Effector CD8-positive, alpha-beta T cell (primary cell): ENCODE results near the gene CD4.

Experiments
- DNase-seq: peaks from one replicate; lab custom pipeline; 2025; lab: John Stamatoyannopoulos, UW

CD4 gene

DNA sequence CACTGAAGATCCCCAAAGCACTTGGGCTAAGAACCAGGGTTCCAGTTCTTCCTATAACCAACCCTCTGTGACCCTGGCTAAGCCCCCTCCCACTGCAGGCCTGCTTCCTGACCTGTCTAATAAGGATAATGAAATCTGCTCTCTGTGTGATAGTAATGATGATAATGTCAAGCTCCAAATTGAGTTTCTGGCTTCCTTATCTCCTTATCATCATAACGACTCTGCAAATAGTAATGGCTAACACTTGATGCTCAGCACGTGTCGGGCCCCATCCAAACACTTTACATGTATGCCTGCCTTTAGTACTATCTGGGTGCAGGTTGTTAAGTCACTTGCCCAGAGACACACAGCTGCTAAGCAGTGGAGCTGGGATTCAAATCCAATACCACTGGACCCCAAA lies 27.3 kb downstream of the CD4 start:
- no peak for DNase-seq

DNA sequence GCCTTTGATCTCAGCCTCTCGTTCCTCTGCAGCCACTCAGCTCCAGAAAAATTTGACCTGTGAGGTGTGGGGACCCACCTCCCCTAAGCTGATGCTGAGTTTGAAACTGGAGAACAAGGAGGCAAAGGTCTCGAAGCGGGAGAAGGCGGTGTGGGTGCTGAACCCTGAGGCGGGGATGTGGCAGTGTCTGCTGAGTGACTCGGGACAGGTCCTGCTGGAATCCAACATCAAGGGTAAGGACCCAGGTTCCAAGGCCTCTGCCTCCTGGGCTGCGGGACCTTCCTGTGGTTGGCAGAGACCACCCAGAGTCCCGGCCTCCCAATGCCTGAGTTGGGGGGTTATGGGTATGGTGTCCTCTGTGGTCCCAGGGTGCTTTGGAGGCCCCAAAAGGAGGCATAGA lies 27.8 kb downstream of the CD4 start:
- DNase-seq: no peak

- DNase-seq: no peak
Measured at GRCh38 chr12:6817662-6818157, 28.4 kb downstream of the CD4 start.

GRCh38 chr12:6818222-6818621 lies 28.9 kb downstream of the CD4 start:
- DNase-seq: no peak

DNA sequence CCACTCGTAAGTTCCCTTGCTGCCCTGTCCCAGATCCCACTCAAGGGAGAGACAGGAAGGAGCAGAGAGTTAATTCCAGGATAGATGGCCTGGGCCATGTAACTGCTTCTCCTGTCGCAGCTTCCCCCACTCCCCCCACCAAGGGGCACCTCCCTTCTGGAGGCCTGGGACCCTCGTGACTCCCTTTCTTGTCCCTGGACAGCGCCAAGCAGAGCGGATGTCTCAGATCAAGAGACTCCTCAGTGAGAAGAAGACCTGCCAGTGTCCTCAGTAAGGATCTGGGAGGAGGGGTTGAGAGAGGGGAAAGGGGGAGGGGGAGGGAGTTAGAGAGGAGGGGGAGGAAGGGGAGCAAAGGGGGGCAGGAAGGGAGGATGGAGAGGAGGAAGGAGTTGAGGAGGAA lies 29.3 kb downstream of the CD4 start:
- no peak for DNase-seq

DNA sequence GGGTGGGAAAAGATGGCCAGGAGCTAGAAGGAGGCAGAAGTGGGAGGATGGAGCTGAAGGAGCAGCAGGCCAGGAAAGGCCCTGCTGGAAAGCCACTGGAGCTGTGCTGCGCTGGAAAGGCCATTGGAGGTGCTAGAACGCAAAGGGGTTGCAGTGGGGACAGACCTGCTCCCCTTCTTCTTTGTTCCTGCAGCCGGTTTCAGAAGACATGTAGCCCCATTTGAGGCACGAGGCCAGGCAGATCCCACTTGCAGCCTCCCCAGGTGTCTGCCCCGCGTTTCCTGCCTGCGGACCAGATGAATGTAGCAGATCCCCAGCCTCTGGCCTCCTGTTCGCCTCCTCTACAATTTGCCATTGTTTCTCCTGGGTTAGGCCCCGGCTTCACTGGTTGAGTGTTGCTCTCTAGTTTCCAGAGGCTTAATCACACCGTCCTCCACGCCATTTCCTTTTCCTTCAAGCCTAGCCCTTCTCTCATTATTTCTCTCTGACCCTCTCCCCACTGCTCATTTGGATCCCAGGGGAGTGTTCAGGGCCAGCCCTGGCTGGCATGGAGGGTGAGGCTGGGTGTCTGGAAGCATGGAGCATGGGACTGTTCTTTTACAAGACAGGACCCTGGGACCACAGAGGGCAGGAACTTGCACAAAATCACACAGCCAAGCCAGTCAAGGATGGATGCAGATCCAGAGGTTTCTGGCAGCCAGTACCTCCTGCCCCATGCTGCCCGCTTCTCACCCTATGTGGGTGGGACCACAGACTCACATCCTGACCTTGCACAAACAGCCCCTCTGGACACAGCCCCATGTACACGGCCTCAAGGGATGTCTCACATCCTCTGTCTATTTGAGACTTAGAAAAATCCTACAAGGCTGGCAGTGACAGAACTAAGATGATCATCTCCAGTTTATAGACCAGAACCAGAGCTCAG lies 30.0 kb downstream of the CD4 start:
- no peak for DNase-seq

DNA sequence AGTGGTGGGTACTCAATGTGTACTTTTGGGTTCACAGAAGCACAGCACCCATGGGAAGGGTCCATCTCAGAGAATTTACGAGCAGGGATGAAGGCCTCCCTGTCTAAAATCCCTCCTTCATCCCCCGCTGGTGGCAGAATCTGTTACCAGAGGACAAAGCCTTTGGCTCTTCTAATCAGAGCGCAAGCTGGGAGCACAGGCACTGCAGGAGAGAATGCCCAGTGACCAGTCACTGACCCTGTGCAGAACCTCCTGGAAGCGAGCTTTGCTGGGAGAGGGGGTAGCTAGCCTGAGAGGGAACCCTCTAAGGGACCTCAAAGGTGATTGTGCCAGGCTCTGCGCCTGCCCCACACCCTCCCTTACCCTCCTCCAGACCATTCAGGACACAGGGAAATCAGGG lies 30.8 kb downstream of the CD4 start:
- no peak for DNase-seq

DNA sequence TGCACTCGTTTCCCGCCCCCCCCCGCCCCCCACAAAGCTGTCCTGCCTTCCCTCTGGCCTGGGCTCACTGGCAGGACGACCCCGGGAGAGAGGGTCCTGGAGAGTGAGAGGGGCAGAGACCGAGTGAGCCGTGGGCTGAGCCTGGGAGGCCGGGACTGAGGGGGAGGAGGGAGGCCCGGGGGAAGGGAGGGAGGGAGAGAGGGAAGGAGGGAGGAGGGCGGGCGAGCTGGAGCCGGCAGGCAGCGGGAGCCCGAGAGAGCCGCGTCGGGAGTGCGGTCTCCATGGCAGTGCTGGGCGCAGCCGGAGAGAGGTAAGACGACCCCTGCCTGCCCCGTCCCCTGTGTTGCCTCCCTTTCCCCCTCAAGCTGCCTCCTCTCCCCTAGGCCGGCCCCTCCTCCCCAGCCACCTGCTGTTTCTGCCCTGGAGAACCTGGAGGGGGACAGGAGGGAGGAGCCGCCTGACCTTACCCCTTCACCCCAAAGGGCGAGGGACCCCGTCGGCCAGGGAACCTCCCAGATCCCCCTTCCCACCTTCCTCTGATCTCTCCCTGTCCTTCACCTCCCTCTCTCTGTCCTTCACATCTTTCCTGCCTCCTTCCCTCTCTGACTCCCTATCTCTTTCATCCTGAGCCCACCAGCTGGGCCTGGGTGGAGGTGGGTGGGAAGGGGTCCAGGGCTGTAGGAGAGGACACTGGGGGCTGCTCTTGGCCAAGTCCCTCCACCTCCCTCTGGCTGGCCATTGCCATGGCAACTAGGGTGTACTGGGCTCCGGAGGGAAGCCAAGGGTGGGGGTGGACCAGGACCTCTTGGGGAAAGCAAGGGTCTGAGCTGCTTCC lies 32.5 kb downstream of the CD4 start, which contains the start of gene GPR162:
Gene GPR162, plus strand, starts transcription at position 231 of the 835 bp plus-strand sequence. CDS start 2,078 bp downstream, outside the sequence.
- no peak for DNase-seq

GRCh38 chr12:6822426-6823135 lies 33.3 kb downstream of the CD4 start:
- DNase-seq: no peak

DNA sequence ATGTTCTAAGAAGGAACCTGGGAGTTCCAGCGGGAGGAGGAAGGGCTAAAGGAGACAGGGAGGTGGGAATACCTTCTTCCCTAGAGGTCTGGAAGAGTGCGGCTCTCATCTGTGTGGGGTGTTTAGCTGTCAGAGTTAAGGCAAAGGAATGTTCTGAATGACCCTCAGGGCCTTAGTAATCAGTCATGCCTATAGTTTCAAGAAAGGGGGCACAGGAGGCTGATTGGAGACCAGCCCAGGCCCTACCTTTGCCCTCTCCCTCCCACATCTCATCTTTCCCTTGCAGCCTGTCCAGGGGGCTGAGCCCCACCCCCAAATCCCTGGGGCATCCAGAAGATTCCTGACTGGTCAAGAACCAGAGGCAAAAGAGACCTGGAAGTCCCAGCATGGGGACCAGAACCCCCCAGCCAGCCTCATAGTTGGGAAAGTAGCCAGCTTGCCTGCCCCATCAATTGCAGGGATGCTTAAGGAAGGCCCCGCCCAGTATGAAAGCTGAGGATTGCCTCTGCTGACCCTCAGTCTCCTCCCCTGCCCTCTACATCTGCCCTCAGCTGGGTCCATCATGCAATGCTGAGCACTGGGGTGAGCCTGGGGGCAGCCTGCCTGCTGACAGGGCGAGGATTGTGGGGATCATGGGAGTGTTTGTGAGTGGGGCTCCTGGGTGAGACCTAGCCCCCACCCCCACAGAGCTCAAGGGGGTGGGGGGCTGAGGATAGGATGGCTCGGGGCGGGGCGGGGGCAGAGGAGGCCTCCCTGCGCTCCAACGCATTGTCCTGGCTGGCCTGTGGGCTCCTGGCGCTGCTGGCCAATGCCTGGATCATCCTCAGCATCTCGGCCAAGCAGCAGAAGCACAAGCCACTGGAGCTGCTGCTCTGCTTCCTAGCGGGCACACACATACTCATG lies 34.1 kb downstream of the CD4 start:
- no peak for DNase-seq

- no peak for DNase-seq
Measured at GRCh38 chr12:6824085-6824775, 34.9 kb downstream of the CD4 start.

- no peak for DNase-seq
Measured at GRCh38 chr12:6824901-6825381, 35.6 kb downstream of the CD4 start.

GRCh38 chr12:6825398-6826124 lies 36.2 kb downstream of the CD4 start:
- DNase-seq: peak; percentile 69

- DNase-seq: no peak
Measured at GRCh38 chr12:6826125-6826733, 36.9 kb downstream of the CD4 start.

DNA sequence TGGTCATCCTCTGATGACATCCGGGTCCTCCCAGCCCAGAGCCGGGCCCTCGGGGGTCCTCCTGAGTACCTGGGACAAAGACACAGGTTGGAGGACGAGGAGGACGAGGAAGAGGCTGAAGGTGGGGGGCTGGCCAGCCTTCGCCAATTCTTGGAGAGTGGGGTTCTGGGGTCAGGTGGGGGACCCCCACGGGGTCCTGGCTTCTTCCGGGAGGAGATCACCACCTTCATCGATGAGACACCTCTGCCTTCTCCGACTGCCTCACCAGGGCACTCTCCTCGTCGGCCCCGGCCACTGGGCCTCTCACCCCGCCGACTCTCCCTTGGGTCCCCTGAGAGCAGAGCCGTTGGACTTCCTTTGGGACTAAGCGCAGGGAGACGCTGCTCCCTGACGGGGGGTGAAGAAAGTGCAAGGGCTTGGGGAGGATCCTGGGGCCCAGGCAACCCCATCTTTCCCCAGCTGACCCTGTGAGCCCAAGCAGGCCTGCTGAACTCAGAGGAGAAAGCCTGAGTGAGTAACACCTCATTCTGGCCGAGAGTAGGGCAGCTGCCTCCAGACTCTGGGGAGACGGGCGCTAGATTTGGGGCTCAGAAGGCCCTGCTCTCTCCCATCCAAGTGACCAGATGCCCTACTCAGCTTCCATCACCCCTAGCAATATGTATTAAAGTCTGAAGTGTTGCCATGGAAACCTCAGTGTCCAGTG lies 37.6 kb downstream of the CD4 start:
- DNase-seq: no peak

DNA sequence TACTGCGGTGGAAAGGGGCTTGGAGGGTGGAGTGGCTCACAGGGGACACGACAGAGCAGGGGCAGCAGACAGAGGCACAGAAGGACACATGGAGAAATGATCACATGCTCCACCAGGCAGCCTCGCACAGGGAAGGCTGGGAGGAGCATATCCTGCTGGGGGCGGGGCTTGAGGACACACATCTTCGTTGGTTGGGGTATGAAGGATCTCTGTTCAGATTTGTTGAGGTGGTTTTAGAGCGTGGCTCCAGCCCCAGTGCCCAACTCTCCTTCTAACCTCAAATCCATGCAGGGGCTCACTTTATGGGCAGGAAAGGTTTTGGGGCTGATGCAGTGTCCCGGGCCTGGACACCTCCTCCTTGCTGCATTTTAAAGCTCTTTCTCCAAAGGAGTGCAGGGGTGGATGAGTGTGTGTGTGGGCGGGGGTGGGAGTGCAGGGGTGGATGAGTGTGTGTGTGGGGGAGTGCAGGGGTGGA lies 38.1 kb downstream of the CD4 start:
- peak; percentile 12 for DNase-seq

GRCh38 chr12:6827982-6828780 lies 38.9 kb downstream of the CD4 start, which contains the start of gene P3H3:
P3H3 (plus strand) TSS chr12:6828407; CDS start chr12:6828441, 34 bp downstream.
- DNase-seq: no peak
